Suppressor macrophage treated with lipopolysaccharide for 4 hours (primary cell): ENCODE measurements around the gene STRADA.

ENCODE experiments used
- DNase-seq: peaks from one replicate; pipeline ENCODE4 v3.0.0-alpha.2; 2020

STRADA gene

DNA sequence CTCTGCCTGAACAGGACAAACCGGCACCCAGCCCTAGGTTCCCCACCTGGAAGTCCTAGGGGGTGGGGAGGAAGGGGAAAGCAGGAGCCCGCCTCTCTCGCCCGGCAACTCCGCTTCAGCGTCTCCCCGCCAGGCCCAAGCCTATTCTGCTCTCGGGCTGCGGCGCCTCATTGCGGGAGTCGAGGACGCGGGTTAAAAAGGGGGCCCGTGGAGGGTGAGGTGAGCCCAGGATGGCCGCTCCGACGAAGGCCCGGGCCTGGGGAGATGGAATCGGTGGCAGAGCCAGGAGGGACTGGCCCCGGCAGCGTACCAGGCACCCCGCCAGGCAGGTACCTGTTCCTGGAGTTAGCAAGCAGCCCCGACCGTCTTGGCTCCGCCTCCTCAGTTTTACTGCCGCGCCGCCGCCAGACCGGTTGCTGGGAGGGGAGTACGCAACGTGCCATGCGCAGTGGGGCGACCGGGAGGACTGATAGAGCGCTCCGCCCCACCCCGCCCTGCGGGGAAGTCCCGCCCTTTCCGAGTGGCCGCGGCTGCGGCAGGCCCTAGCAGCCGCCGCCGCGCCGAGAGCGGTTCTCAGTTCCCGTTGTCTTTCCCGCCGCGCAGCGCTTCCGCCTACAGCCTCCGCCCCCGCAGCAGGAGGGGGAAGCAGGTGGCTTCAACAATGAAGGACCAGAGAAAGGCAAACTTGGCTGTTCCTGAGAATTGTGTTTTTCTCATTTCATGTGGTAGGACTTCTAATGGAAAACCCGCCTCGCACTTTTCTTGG lies at the start of gene STRADA:
Gene STRADA (minus strand): TSS at position 392 of the 766 bp plus-strand sequence. CDS start 13,430 bp downstream, outside the sequence.
- DNase-seq, result peak; percentile 98

DNA sequence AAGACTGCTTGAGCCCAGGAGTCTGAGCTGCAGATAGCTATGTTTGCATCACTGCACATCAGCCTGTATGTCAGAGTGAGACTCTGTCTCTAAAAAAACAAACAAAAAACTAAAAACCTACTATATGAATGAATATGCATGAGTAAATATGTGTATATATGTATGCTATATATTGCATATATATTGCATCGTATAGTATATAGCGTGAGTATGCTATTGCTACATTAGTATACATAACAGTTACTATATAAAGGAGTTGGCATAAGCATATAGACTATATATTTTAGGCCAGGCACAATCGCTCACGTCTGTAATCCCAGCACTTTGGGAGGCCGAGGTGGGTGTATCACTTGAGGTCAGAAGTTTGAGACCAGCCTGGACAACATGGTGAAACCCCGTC lies 48.5 kb upstream of the STRADA start:
- no peak for DNase-seq

- DNase-seq, result peak; percentile 25
Observed at GRCh38 chr17:63786971-63787711, 45.5 kb upstream of the STRADA start.

- no peak for DNase-seq
Observed at GRCh38 chr17:63786117-63786516, 44.5 kb upstream of the STRADA start.

DNA sequence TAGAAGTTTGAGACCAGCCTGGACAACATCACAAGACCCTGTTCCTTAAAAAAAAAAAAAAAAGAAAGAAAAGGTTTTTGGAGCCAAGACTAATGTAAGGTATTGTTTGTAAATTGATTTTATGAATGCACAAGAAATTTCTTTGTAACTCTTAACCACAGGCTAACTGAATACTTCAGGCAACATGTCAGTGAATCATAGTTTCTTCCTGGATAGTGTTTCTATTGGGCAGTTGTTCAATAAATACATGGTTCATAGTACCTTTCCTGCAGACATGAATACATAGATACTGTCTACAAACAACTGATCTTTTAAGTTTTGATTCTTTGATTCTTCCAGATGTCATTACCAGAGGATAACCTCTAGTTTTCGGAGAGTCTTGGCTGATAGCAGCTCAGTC lies 44.0 kb upstream of the STRADA start:
- no peak for DNase-seq

DNA sequence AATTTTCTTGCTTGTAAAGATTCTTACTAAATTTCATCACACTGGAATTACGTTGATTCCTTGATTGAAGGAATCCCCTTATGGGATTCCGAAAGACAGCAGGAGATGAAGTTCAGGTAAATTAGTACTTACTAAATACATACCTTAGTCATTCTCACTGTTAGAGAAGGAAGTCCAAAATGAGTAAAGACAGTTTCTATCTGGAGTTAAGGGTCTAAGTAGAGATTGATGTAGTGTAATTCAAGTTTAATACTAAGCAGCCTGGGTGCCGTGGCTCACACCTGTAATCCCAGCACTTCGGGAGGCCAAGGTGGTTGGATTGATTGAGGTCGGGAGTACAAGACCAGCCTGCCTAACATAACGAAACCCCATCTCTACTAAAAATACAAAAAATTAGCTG lies 41.9 kb upstream of the STRADA start:
- DNase-seq, result no peak

GRCh38 chr17:63780928-63781327 lies 39.3 kb upstream of the STRADA start:
- no peak for DNase-seq

DNA sequence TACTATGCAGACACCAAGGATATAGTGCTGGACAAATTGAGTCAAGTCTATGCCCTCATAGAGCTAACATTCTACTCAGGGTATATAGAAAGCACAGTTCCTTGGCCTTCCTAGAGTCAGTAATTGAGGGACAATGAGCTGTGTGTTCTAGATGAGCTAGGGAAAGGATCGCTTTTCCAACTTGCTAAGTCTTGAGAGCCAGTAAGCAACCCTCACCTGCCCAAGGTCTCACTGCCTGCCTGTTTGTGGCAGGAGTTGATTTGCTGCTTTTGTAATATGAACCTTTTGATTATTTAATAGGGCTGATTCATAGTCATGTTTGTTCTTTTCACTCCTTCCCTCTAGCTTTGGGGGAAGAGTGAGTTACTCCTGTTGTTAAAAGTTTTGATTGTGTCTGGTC lies 38.9 kb upstream of the STRADA start:
- no peak for DNase-seq

- no peak for DNase-seq
Observed at GRCh38 chr17:63775420-63775819, 33.8 kb upstream of the STRADA start.

DNA sequence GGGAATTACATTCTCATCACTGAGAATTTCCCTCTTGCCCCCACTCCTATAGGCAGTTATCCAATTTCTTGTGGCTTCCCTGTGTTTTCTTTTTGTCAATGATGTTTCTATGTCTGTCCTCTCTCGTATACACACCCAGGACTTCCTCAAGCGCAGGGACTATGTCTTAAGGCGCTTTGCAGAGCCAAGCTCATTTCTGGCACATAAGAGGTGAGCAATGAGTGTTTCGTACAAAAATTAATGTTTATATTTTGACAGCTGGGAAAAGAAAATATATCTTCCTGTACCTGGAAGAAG lies 33.3 kb upstream of the STRADA start:
- DNase-seq, result peak; percentile 35

DNA sequence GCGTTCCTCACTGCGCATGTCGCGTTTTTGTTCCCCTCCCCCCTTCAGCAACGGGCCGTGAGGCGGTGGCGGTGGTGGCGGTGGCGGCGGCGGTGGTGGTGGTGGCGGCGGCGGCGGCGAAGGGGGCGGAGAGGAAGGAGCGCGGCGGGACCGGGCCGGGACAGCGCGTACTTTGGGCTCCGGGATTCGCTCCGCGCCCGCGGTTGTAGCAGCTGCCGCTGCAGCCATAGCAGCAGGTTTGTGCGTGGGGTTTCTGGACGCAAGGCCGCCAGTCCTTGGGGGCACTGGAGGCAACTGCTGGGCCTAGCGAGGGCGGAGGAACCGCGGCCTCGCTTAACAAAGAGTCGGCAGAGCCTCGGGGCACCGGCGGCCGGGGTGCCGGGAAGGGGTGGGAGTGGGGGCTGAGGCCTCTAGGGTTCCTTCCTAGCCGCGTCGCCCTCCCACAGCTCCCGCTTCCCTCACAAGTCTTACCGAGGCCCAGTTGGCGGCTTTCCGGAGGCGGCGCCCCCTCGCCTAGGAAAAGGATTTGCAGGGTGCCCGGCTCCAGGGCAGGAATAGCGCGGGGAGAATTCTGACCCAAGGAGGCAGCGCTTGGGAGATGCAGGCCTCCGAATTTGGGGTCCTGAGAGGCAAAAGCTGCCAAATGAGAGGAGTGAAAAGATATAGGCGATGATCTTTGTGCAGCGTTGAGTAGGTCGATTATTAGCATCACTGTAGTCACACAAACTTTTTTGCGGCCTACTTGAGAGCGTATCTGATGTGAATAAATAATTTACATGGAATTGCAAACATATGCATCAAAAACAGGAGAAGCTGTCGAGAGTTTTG lies 32.8 kb upstream of the STRADA start, which contains the start of gene DDX42:
Gene DDX42 (plus strand): TSS at position 30 of the 828 bp plus-strand sequence. CDS start 12,880 bp downstream, outside the sequence.
- DNase-seq, result peak; percentile 50

GRCh38 chr17:63773272-63774140 lies 31.9 kb upstream of the STRADA start, which contains the start of gene CCDC47:
Gene CCDC47, minus strand, starts transcription at chr17:63773597. Its CDS starts 7,422 bp downstream, at chr17:63766175.
- DNase-seq, result peak; percentile 100

DNA sequence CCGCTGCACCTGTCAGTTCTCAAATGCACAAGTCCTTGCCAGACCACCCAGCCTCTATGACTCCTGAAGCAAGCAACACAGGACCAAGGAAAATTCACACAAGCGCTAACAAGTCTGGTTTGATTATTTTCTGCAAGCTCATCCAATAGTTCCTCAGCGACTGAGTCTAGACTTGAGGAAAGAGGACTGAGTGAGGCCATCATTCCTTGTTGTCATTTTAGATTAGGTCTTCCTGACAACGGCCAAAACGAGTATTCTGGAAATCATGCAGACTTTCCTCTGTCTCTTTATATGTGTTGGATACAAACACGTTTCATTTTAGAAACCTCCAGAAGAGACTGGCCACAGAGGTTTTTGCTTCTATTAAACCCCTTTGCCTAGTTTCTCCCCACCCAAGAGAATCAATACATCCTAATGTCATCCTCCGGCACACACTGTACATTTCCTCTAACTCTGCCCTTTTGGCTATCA lies 31.2 kb upstream of the STRADA start:
- DNase-seq, result peak; percentile 28

DNA sequence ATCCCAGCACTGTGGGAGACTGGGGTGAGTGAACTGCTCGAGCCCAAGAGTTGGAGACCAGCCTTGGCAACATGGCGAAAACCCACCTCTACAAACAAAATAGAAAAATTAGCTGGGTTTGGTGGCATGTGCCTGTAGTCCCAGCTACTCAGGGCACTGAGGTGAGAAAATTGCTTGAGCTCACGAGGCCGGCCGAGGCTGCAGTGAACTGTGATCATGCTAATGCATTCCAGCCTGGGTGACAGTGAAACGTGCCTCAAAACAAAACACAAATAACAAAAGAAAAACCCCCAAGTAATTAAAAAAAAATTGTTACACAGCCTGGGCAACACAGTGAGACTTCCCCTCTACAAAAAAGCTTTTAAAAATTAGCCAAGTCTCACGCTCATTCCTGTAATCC lies 26.8 kb upstream of the STRADA start:
- no peak for DNase-seq

DNA sequence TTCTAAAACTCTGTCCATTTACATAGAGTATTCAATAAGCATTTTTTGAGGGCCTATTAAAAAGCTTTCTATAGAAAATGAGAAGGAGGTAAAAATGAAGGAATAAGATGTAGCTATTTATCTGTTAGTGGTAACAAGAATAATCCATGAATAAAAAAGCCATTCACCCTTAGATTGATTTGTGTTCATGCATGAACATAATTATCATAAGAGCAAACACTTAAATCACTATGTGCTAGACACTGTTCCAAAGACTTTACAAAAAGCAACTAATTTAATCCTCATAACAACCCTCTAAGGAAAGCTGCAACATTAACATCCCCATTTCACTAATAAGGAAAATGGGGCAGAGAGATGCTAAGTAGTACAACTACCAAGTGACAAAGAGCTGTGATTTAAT lies 25.2 kb upstream of the STRADA start:
- no peak for DNase-seq

DNA sequence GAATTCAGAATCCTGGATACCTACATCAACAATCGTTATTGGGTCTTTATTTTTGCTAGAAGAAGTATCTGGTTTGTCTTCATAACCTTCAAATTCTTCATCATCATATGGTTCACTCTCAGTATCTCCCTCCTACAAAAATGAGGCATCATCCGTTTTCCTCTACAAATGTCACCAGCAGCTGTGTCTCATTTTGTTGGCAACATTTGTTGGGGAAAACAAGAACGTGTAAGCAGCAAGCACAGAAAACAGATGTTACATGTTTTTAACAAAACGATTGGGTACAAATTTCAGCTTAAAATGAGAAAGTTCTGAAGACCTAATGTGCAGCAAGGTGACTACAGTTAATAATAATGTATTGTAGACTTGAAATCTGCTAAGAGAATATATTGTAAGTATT lies 23.1 kb upstream of the STRADA start:
- no peak for DNase-seq

DNA sequence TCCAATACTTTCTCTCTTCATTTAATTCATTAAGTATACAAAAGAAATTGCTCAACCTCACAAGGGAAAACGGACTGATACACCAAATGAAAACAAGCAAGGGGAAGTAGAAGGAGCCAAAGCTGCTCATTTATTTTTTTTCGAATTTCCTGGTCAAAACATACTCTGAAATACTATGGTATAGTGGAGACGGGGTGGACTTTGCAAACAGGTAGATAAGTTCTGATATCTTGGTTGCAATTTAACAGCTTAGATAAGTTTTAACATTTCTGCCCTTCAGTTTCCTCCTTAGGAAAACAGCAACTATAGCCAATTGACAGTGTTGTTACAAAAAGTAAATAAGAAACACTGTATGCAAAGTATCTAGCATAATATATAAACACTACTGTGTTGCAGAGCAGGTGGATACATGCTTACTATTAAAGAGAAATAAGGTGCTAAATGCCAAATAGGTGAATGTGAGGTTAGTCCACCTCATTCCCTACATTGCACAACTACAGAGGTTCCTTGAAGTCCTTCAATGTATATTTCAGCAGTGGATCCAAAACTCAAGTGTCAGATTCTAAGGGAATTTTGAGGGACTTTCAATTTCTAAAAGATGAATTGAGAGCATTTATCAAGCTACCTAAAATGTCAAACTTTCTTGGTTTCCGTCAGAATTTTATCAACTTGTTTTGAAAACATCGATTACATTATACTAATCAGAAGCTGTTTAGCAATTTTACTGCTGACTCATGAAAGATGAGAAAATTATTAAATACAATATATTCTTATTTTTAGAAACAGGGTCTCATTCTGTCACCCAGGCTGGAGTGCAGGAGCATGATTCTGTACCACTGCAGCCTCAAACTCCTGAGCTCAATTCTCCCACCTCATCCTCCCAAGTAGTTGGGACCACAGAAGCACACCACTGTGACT lies 20.8 kb upstream of the STRADA start:
- DNase-seq, result peak; percentile 47

- peak; percentile 41 for DNase-seq
Observed at GRCh38 chr17:63760771-63761539, 19.4 kb upstream of the STRADA start.

DNA sequence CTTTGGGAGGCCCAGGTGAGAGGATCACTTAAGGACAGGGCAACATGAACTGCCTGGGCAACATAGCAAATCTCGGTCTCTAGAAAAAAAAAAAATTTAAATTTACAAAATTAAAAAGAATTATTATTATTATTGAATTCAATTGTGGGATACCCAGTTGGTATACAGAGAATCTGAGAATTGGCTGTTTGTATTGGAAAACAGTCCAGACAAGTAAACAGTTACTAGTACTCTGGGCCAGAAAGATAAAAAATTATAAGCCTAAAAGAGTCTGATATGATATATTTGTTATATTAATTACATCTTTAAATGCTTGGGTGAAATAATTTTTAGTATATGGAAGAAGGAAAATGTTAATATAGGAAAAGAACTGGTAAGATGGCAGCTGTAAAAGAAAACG lies 16.8 kb upstream of the STRADA start:
- DNase-seq, result no peak

GRCh38 chr17:63754046-63754445 lies 12.4 kb upstream of the STRADA start:
- no peak for DNase-seq
